Measurements from ENCODE around the gene JPT2.

DNA sequence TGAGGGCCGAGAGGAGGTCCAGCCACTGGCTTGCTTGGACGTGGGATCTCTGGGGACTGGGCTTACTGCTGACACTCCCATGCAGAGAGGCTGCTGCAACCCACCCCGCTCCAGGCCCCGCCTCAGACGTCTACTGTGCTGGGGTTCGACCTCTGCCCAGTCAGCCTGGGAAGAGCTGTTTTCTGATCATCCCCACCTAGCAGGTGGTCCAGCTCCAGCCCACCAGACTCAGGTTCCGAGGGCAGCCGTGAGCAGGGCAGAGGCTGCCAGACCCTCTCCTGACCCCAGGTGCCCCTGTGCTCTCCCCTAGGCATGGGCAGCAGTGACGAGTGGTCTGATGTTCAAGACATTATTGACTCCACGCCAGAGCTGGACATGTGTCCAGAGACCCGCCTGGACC, 69.9 kb downstream of the JPT2 start:
- TF ChIP-seq, protein P1, sequence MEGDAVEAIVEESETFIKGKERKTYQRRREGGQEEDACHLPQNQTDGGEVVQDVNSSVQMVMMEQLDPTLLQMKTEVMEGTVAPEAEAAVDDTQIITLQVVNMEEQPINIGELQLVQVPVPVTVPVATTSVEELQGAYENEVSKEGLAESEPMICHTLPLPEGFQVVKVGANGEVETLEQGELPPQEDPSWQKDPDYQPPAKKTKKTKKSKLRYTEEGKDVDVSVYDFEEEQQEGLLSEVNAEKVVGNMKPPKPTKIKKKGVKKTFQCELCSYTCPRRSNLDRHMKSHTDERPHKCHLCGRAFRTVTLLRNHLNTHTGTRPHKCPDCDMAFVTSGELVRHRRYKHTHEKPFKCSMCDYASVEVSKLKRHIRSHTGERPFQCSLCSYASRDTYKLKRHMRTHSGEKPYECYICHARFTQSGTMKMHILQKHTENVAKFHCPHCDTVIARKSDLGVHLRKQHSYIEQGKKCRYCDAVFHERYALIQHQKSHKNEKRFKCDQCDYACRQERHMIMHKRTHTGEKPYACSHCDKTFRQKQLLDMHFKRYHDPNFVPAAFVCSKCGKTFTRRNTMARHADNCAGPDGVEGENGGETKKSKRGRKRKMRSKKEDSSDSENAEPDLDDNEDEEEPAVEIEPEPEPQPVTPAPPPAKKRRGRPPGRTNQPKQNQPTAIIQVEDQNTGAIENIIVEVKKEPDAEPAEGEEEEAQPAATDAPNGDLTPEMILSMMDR (conservative IDR thresholded peaks at IDR 0.05 in 1 of 2, IDR thresholded peaks at IDR 0.05 in 1 of 2; ENCODE audit: low read depth in 1 of 2, low read length in 2 of 2): no peak
- TF ChIP-seq EZH2 (IDR thresholded peaks at IDR 0.05; ENCODE audit: low read length, missing control alignments): no peak
